HCT116 (cell line): ENCODE data around the gene PNP. TPM values are rescaled to one million over a fixed set of nuclear protein-coding genes. Genes with fewer than 3 reads are reported as not detected.

Experiments
- ATAC-seq: fragments of 200-7000 bp; cut with Tn5 transposase; 2 replicates; pipeline ENCODE4 v1.9.1; 2020; ENCODE audit warnings: mild to moderate bottlenecking, moderate library complexity
- BruUV-seq: library from RNA; stranded (reverse); fragments of 400-500 nt; replicated peaks from 2 replicates; lab custom pipeline; 2021; lab: Mats Ljungman, UMichigan
- CTCF ChIA-PET: fragments of 300-600 bp; sonication (Branson Sonifier 250); formaldehyde crosslinking; loops from one replicate; lab custom pipeline; 2021; ENCODE audit warnings: antibody characterized with exemption; lab: Charles Lee
- POLR2A ChIA-PET: fragments of 300-600, 350-600 bp; sonication (Branson Sonifier 250); formaldehyde crosslinking; loops from one replicate; lab custom pipeline; 2021; ENCODE audit warnings: antibody characterized with exemption; lab: Charles Lee
- RAD21 ChIA-PET, 2 experiments: fragments of 300-600 bp; sonication (Branson Sonifier 250); formaldehyde crosslinking; loops; one replicate each; lab custom pipeline; 2023; ENCODE audit warnings: low total read pairs in 2 of 2; ENCODE audit not compliant: uncharacterized antibody in 2 of 2, unreplicated experiment in 2 of 2, low non-redundant PET in 1 of 2; lab: Charles Lee
- DNase-seq: peaks from one replicate; pipeline ENCODE4 v3.0.0-alpha.2; 2010; ENCODE audit warnings: low read depth, low spot score
- H2AFZ ChIP-seq: fragments of 200-600 bp; shearing (Covaris generic), sonication (generic); 2 replicates; pipeline ENCODE4 v1.6.1; 2017; ENCODE audit warnings: low read depth, mixed run types, mixed read lengths, antibody characterized with exemption, low read length; ENCODE audit not compliant: poor library complexity, severe bottlenecking
- H3K27ac ChIP-seq: 2 replicates; pipeline ENCODE4 v1.5.1; 2012; ENCODE audit warnings: low read depth, low read length
- H3K27me3 ChIP-seq: fragments of 200-600 bp; sonication (generic); 2 replicates; pipeline ENCODE4 v1.6.1; 2016; ENCODE audit warnings: mixed run types, low read length, mixed read lengths; ENCODE audit not compliant: insufficient read depth
- H3K36me3 ChIP-seq, 2 experiments: fragments of 200-500 bp in 1 of 2; fragments of 200-600 bp in 1 of 2; sonication (Bioruptor generic) in 1 of 2; sonication (generic) in 1 of 2; 2 replicates each; pipeline versions ENCODE4 v1.5.1 to v1.6.1; 2014 to 2016; ENCODE audit warnings: low read length in 2 of 2, inconsistent platforms in 1 of 2, mixed read lengths in 1 of 2, mixed run types in 1 of 2; ENCODE audit not compliant: insufficient read depth in 2 of 2, control insufficient read depth in 1 of 2
- H3K4me1 ChIP-seq, 2 experiments: fragments of 200-600 bp in 1 of 2; sonication (generic) in 1 of 2; 2 replicates each; pipeline versions ENCODE4 v1.5.1 to v1.6.1; 2012 to 2017; ENCODE audit warnings: low read length in 2 of 2, inconsistent platforms in 1 of 2, mild to moderate bottlenecking in 1 of 2, mixed read lengths in 1 of 2, mixed run types in 1 of 2, moderate library complexity in 1 of 2; ENCODE audit not compliant: insufficient read depth in 2 of 2, control insufficient read depth in 1 of 2
- H3K4me2 ChIP-seq: fragments of 200-600 bp; sonication (generic); 2 replicates; pipeline ENCODE4 v1.6.1; 2017; ENCODE audit warnings: mixed run types, low read length, mixed read lengths
- H3K4me3 ChIP-seq, 2 experiments: fragments of 200-600 bp in 1 of 2; sonication (generic) in 1 of 2; replicated peaks in 1 of 2; 2 replicates each; pipeline ENCODE4 v1.5.1; 2011 to 2016; ENCODE audit warnings: low read length in 2 of 2, control low read depth in 1 of 2, low read depth in 1 of 2, mild to moderate bottlenecking in 1 of 2, mixed read lengths in 1 of 2, mixed run types in 1 of 2
- H3K79me2 ChIP-seq: fragments of 200-600 bp; sonication (generic); 2 replicates; pipeline ENCODE4 v1.6.1; 2017; ENCODE audit warnings: mild to moderate bottlenecking, mixed run types, low read length, moderate library complexity, mixed read lengths; ENCODE audit not compliant: insufficient read depth
- H3K9ac ChIP-seq: fragments of 200-600 bp; sonication (generic); 2 replicates; pipeline ENCODE4 v1.6.1; 2016; ENCODE audit warnings: low read length, mixed read lengths
- H3K9me2 ChIP-seq: fragments of 200-600 bp; sonication (generic), shearing (Covaris generic); 2 replicates; pipeline ENCODE4 v1.6.1; 2017; ENCODE audit warnings: mixed run types, mild to moderate bottlenecking, moderate library complexity; ENCODE audit not compliant: insufficient read depth
- H3K9me3 ChIP-seq, 2 experiments: fragments of 200-500 bp in 1 of 2; fragments of 200-600 bp in 1 of 2; sonication (Bioruptor generic) in 1 of 2; sonication (generic) in 1 of 2; 2 replicates each; pipeline ENCODE4 v1.6.1; 2014 to 2017; ENCODE audit warnings: low read length in 2 of 2, mixed read lengths in 2 of 2, inconsistent platforms in 1 of 2, low read depth in 1 of 2, mild to moderate bottlenecking in 1 of 2, mixed run types in 1 of 2, moderate library complexity in 1 of 2; ENCODE audit not compliant: control insufficient read depth in 1 of 2, insufficient read depth in 1 of 2
- H4K20me1 ChIP-seq: fragments of 200-600 bp; sonication (generic), shearing (Covaris generic); 2 replicates; pipeline ENCODE4 v1.6.1; 2017; ENCODE audit warnings: mixed run types, mild to moderate bottlenecking, moderate library complexity; ENCODE audit not compliant: insufficient read depth
- CEBPB ChIP-seq: IDR thresholded peaks from 2 replicates; pipeline ENCODE4 v1.6.1; 2012; ENCODE audit warnings: low read depth
- EGR1 ChIP-seq: IDR thresholded peaks from 2 replicates; pipeline ENCODE4 v1.6.1; 2012; ENCODE audit warnings: low read depth
- ELF1 ChIP-seq: IDR thresholded peaks from 2 replicates; pipeline ENCODE4 v1.6.1; 2012; ENCODE audit warnings: low read depth, borderline replicate concordance
- FOSL1 ChIP-seq: IDR thresholded peaks from 2 replicates; pipeline ENCODE4 v1.6.1; 2012; ENCODE audit warnings: low read depth
- JUND ChIP-seq: IDR thresholded peaks from 2 replicates; pipeline ENCODE4 v1.6.1; 2012
- POLR2A ChIP-seq: IDR thresholded peaks from 2 replicates; pipeline ENCODE4 v1.7.0; 2011; ENCODE audit warnings: borderline replicate concordance; ENCODE audit not compliant: insufficient read depth, insufficient read length; ENCODE audit errors: extremely low read depth
- SIN3A ChIP-seq: IDR thresholded peaks from 2 replicates; pipeline ENCODE4 v1.6.1; 2012; ENCODE audit warnings: low read depth
- SP1 ChIP-seq: IDR thresholded peaks from 2 replicates; pipeline ENCODE4 v1.6.1; 2012; ENCODE audit warnings: low read depth
- SRF ChIP-seq: IDR thresholded peaks from 2 replicates; pipeline ENCODE4 v1.6.1; 2012; ENCODE audit warnings: low read depth
- TCF7L2 ChIP-seq: IDR thresholded peaks from 2 replicates; pipeline ENCODE4 v1.7.0; 2011; ENCODE audit warnings: borderline replicate concordance, inconsistent platforms; ENCODE audit not compliant: insufficient read depth, insufficient read length; ENCODE audit errors: extremely low read depth
- YY1 ChIP-seq: IDR thresholded peaks from 2 replicates; pipeline ENCODE4 v1.6.1; 2011; ENCODE audit warnings: low read length, low read depth, moderate library complexity, mild to moderate bottlenecking; ENCODE audit not compliant: insufficient replicate concordance; ENCODE audit errors: extremely low read depth
- ZFX ChIP-seq: fragments of 450-650 bp; IDR thresholded peaks from 2 replicates; pipeline ENCODE4 v1.6.1; 2017
- ZNF274 ChIP-seq: fragments of 200-500 bp; sonication (Bioruptor generic); IDR thresholded peaks from 2 replicates; pipeline ENCODE4 v1.6.1; 2014; ENCODE audit warnings: mild to moderate bottlenecking, low read depth, low read length, inconsistent platforms
- intact Hi-C: fragments of 100-400 bp; cut with micrococcal nuclease; formaldehyde crosslinking; loops from 2 replicates; pipeline ENCODE4 v1.10.0; 2022
- total RNA-seq: library from RNA; stranded (reverse); gene quantifications from one replicate; pipeline ENCODE4 v1.2.1, GENCODE V29; 2021; ENCODE audit not compliant: unreplicated experiment
- TF ChIP-seq, protein P1 (sequence below): IDR thresholded peaks from 2 replicates; pipeline ENCODE4 v1.6.1; 2012
- TF ChIP-seq, protein P2 (sequence below): IDR thresholded peaks from 2 replicates; pipeline ENCODE4 v1.6.1; 2012
- TF ChIP-seq, protein P3 (sequence below), 3 experiments: fragments of 200-600 bp in 1 of 3; sonication (generic) in 1 of 3; IDR thresholded peaks in 2 of 3; conservative IDR thresholded peaks in 1 of 3; 2 replicates each; pipeline ENCODE4 v1.5.1; 2012 to 2017; ENCODE audit warnings: low read depth in 2 of 3, low read length in 2 of 3, antibody characterized with exemption in 1 of 3, borderline replicate concordance in 1 of 3, control low read depth in 1 of 3, mild to moderate bottlenecking in 1 of 3, mixed read lengths in 1 of 3, mixed run types in 1 of 3, moderate library complexity in 1 of 3; ENCODE audit not compliant: insufficient read depth in 1 of 3
- TF ChIP-seq, protein P4 (sequence below): IDR thresholded peaks from 2 replicates; pipeline ENCODE4 v1.6.1; 2011; ENCODE audit warnings: mild to moderate bottlenecking, low read length, moderate library complexity; ENCODE audit not compliant: insufficient replicate concordance; ENCODE audit errors: extremely low read depth
- TF ChIP-seq, protein P5 (sequence below): IDR thresholded peaks from 2 replicates; pipeline ENCODE4 v1.6.1; 2012; ENCODE audit warnings: low read depth

The PNP gene
- total RNA-seq, 1 experiment from 2014 or later, result 63.0 TPM

DNA sequence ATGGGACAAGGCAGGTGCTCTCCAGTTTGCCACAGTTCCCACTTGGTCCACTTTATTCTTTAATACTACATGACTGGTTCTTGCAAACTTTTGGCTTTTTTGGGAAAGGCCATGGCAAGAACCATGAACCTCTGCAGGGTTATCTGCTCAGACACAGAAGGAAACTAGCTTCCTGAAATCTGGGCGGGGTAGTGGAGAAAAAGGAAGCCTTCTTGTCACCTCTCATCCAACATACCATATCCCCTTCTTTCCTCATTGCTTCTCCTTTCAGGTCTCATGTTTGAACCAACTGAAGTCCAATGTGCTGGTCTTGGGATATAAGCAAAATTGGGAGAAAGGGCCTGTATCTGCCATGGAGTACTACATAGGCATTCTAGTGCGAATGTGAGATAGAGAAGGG, 27.7 kb upstream of the PNP start:
- H4K20me1 ChIP-seq, result no peaks in the 10 kb centered on the region
- H3K9ac ChIP-seq, result no peak overlapping the region
- ATAC-seq (no peak), DNase-seq (no peak)
- no peaks in the 10 kb centered on the region for H3K9me3 ChIP-seq
- no TSS peak for BruUV-seq
- ChIA-PET RAD21 (no interaction called here), POLR2A (no interaction called here), CTCF (no interaction called here)
- H3K36me3 ChIP-seq, result peaks cover 1 to 7% of the 10 kb centered on the region in 2 experiments; a peak in 2 of 4 replicates
- H2AFZ ChIP-seq, result no peak overlapping the region
- no peaks in the 10 kb centered on the region for H3K79me2 ChIP-seq
- H3K4me2 ChIP-seq, result no peak overlapping the region
- H3K27ac ChIP-seq, result no peak overlapping the region
- no peaks in the 10 kb centered on the region for H3K27me3 ChIP-seq
- H3K4me3 ChIP-seq, result no peak overlapping the region
- no peaks in the 10 kb centered on the region for H3K9me2 ChIP-seq
- no peak for TF ChIP-seq SRF
- TF ChIP-seq YY1, result no peak
- TF ChIP-seq, protein P1, sequence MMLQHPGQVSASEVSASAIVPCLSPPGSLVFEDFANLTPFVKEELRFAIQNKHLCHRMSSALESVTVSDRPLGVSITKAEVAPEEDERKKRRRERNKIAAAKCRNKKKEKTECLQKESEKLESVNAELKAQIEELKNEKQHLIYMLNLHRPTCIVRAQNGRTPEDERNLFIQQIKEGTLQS, result no peak
- TF ChIP-seq, protein P2, sequence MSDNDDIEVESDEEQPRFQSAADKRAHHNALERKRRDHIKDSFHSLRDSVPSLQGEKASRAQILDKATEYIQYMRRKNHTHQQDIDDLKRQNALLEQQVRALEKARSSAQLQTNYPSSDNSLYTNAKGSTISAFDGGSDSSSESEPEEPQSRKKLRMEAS, result no peak
- no peak for TF ChIP-seq POLR2A
- TF ChIP-seq, protein P3, sequence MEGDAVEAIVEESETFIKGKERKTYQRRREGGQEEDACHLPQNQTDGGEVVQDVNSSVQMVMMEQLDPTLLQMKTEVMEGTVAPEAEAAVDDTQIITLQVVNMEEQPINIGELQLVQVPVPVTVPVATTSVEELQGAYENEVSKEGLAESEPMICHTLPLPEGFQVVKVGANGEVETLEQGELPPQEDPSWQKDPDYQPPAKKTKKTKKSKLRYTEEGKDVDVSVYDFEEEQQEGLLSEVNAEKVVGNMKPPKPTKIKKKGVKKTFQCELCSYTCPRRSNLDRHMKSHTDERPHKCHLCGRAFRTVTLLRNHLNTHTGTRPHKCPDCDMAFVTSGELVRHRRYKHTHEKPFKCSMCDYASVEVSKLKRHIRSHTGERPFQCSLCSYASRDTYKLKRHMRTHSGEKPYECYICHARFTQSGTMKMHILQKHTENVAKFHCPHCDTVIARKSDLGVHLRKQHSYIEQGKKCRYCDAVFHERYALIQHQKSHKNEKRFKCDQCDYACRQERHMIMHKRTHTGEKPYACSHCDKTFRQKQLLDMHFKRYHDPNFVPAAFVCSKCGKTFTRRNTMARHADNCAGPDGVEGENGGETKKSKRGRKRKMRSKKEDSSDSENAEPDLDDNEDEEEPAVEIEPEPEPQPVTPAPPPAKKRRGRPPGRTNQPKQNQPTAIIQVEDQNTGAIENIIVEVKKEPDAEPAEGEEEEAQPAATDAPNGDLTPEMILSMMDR (IDR thresholded peaks at IDR 0.05 in 2 of 3, conservative IDR thresholded peaks at IDR 0.05 in 1 of 3; ENCODE audit: borderline replicate concordance in 1 of 3, insufficient read depth in 1 of 3, low read depth in 2 of 3, low read length in 2 of 3), result no peak
- no peak for TF ChIP-seq ZNF274
- no peak for TF ChIP-seq SIN3A
- no peak for TF ChIP-seq EGR1
- TF ChIP-seq, protein P4, sequence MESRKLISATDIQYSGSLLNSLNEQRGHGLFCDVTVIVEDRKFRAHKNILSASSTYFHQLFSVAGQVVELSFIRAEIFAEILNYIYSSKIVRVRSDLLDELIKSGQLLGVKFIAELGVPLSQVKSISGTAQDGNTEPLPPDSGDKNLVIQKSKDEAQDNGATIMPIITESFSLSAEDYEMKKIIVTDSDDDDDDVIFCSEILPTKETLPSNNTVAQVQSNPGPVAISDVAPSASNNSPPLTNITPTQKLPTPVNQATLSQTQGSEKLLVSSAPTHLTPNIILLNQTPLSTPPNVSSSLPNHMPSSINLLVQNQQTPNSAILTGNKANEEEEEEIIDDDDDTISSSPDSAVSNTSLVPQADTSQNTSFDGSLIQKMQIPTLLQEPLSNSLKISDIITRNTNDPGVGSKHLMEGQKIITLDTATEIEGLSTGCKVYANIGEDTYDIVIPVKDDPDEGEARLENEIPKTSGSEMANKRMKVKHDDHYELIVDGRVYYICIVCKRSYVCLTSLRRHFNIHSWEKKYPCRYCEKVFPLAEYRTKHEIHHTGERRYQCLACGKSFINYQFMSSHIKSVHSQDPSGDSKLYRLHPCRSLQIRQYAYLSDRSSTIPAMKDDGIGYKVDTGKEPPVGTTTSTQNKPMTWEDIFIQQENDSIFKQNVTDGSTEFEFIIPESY, result no peak
- no peak for TF ChIP-seq JUND
- TF ChIP-seq FOSL1, result no peak
- TF ChIP-seq TCF7L2, result no peak
- TF ChIP-seq ZFX, result no peak
- TF ChIP-seq SP1, result no peak
- TF ChIP-seq, protein P5, sequence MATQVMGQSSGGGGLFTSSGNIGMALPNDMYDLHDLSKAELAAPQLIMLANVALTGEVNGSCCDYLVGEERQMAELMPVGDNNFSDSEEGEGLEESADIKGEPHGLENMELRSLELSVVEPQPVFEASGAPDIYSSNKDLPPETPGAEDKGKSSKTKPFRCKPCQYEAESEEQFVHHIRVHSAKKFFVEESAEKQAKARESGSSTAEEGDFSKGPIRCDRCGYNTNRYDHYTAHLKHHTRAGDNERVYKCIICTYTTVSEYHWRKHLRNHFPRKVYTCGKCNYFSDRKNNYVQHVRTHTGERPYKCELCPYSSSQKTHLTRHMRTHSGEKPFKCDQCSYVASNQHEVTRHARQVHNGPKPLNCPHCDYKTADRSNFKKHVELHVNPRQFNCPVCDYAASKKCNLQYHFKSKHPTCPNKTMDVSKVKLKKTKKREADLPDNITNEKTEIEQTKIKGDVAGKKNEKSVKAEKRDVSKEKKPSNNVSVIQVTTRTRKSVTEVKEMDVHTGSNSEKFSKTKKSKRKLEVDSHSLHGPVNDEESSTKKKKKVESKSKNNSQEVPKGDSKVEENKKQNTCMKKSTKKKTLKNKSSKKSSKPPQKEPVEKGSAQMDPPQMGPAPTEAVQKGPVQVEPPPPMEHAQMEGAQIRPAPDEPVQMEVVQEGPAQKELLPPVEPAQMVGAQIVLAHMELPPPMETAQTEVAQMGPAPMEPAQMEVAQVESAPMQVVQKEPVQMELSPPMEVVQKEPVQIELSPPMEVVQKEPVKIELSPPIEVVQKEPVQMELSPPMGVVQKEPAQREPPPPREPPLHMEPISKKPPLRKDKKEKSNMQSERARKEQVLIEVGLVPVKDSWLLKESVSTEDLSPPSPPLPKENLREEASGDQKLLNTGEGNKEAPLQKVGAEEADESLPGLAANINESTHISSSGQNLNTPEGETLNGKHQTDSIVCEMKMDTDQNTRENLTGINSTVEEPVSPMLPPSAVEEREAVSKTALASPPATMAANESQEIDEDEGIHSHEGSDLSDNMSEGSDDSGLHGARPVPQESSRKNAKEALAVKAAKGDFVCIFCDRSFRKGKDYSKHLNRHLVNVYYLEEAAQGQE, result no peak
- TF ChIP-seq ELF1, result no peak
- TF ChIP-seq CEBPB, result no peak
- TF ChIP-seq, all 23 proteins: peak for 0
- intact Hi-C loops, result no loop called here
- peaks cover 0 to under 1% of the 10 kb centered on the region in 2 experiments; a peak in 1 of 4 replicates for H3K4me1 ChIP-seq
